ENCODE data around the gene NFIA. TPM values are rescaled to one million over a fixed set of nuclear protein-coding genes. Genes with fewer than 3 reads are reported as not detected.

NFIA gene
- total RNA-seq, 1 donor from 2014 or later, result 66.6 TPM

DNA sequence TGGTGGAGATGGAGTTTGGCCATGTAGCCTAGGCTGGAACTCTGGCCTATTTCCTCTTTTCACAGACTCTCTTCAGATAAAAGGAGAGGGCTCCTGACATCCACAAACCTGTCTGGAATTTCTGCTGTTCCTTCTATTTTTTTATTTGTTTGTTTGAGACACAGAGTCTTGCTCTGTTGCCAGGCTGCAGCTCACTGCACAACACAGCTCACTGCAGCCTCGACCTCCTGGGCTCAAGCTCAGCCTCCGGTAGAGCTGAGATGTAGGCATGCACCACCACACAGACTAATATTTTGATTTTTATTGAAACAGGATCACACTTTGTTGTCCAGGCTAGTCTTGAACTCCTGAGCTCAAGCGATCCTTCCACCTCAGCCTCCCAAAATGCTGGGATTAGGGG lies 411.6 kb downstream of the NFIA start:
- intact Hi-C loops (cut with DNase I), result no loop called here
- Histone ChIP-seq H3K36me3 (no peaks in the 10 kb centered on the region), H3K27ac (no peak overlapping the region), H3K9me3 (no peaks in the 10 kb centered on the region), H3K4me1 (no peaks in the 10 kb centered on the region), H3K4me3 (no peak overlapping the region), H3K27me3 (no peaks in the 10 kb centered on the region)
- no peak for DNase-seq
- TF ChIP-seq, protein P1, sequence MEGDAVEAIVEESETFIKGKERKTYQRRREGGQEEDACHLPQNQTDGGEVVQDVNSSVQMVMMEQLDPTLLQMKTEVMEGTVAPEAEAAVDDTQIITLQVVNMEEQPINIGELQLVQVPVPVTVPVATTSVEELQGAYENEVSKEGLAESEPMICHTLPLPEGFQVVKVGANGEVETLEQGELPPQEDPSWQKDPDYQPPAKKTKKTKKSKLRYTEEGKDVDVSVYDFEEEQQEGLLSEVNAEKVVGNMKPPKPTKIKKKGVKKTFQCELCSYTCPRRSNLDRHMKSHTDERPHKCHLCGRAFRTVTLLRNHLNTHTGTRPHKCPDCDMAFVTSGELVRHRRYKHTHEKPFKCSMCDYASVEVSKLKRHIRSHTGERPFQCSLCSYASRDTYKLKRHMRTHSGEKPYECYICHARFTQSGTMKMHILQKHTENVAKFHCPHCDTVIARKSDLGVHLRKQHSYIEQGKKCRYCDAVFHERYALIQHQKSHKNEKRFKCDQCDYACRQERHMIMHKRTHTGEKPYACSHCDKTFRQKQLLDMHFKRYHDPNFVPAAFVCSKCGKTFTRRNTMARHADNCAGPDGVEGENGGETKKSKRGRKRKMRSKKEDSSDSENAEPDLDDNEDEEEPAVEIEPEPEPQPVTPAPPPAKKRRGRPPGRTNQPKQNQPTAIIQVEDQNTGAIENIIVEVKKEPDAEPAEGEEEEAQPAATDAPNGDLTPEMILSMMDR (IDR thresholded peaks at IDR 0.05), result no peak
- no peak for ATAC-seq

GRCh38 chr1:61496501-61496900 lies 414.1 kb downstream of the NFIA start:
- intact Hi-C loops (cut with DNase I), result no loop called here
- no peaks in the 10 kb centered on the region for H3K4me1 ChIP-seq
- no peaks in the 10 kb centered on the region for H3K36me3 ChIP-seq

GRCh38 chr1:61497013-61497412 lies 414.7 kb downstream of the NFIA start:
- intact Hi-C loops (cut with DNase I), result no loop called here
- H3K4me3 ChIP-seq, result no peak overlapping the region
- no peaks in the 10 kb centered on the region for H3K9me3 ChIP-seq
- H3K4me1 ChIP-seq, result no peaks in the 10 kb centered on the region
- no peaks in the 10 kb centered on the region for H3K27me3 ChIP-seq
- TF ChIP-seq, protein P1 (IDR thresholded peaks at IDR 0.05), result no peak
- H3K36me3 ChIP-seq, result no peaks in the 10 kb centered on the region
- no peak overlapping the region for H3K27ac ChIP-seq
- no peak for ATAC-seq
- DNase-seq, result no peak

More at GRCh38 chr1:61496501-61496900, 414.1 kb downstream of the NFIA start:
- Histone ChIP-seq H3K4me3 (no peak overlapping the region), H3K27ac (no peak overlapping the region), H3K27me3 (no peaks in the 10 kb centered on the region), H3K9me3 (no peaks in the 10 kb centered on the region)
- ATAC-seq (no peak), DNase-seq (no peak)
- TF ChIP-seq, protein P1 (IDR thresholded peaks at IDR 0.05), result no peak

- intact Hi-C loops (cut with DNase I), result no loop called here
- DNase-seq, result no peak
- Histone ChIP-seq H3K27ac (no peak overlapping the region), H3K9me3 (no peaks in the 10 kb centered on the region), H3K4me1 (no peaks in the 10 kb centered on the region), H3K4me3 (no peak overlapping the region), H3K27me3 (no peaks in the 10 kb centered on the region), H3K36me3 (no peaks in the 10 kb centered on the region)
- ATAC-seq, result no peak
- TF ChIP-seq, protein P1 (IDR thresholded peaks at IDR 0.05), result no peak
Measured at GRCh38 chr1:61498342-61498741, 416.0 kb downstream of the NFIA start.

DNA sequence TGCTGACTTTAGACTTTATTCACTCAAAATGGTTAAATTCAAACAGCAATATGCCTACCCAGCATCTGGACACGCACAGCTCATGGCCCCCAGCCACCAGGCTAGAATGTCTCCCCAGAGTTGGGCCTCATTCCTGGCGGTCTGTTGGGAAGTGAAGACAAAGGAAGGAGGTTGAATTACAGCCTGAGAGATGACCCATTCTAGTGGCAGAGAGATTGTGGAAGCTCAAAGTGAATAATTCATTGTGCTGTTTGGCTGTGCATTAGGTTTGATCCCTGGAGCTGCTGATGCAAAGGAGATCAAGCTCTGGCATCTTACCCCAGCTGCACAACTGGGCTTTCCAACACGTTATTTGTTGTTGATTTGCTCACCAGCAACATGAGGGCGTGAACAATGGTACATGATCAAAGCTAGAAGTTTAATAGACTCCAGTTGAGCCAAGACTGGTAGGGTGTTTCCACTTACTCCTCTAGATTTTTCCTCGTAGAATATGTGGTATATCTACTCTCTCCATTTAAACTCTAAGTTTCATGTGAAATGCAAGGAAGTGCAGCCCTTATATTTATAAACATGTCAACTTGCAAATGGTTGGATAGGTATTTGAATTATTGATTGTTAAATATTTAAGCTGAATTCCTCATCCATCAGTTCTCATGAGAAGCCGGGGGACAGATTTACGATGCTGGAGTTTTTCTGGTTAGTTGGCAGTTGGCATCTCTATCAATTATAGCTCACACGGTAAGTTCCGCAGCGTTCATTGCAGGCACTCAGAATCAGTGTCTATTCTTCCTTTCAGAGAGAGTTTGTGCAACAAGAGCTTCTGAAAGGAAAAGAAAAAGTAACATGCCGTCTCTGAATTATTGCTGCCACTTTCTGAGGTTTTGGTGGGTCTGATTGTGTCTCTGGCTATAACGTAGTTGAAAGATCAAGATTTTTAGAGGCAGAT lies 419.9 kb downstream of the NFIA start:
- H3K27ac ChIP-seq, result no peak overlapping the region
- H3K27me3 ChIP-seq, result no peaks in the 10 kb centered on the region
- no peaks in the 10 kb centered on the region for H3K9me3 ChIP-seq
- ATAC-seq (no peak), DNase-seq (no peak)
- H3K36me3 ChIP-seq, result no peaks in the 10 kb centered on the region
- intact Hi-C loops (cut with DNase I), result no loop called here
- TF ChIP-seq, protein P1 (IDR thresholded peaks at IDR 0.05), result no peak
- H3K4me1 ChIP-seq, result no peaks in the 10 kb centered on the region
- H3K4me3 ChIP-seq, result no peak overlapping the region
